K562 (cell line): Measurements from ENCODE around the gene RRP7A. TPM values are rescaled to one million over a fixed set of nuclear protein-coding genes. Genes with fewer than 3 reads are reported as not detected.

ENCODE experiments used
- HDGF ChIP-seq: fragments of 450-650 bp; IDR thresholded peaks from 2 replicates; pipeline ENCODE4 v1.6.1; 2016
- JUND ChIP-seq, 2 experiments: IDR thresholded peaks; 2 replicates in 1 of 2; 3 replicates in 1 of 2; pipeline ENCODE4 v1.6.1; 2011; ENCODE audit warnings: borderline replicate concordance in 2 of 2, low read depth in 2 of 2, low read length in 2 of 2, improper control_type of control experiment in 1 of 2, missing biosample characterization in 1 of 2, missing genetic modification characterization in 1 of 2, missing genetic modification reagents in 1 of 2
- NFIC ChIP-seq: fragments of 450-650 bp; IDR thresholded peaks from 2 replicates; pipeline ENCODE4 v1.6.1; 2017; ENCODE audit warnings: mild to moderate bottlenecking, inconsistent platforms
- NUFIP1 ChIP-seq: fragments of 450-650 bp; IDR thresholded peaks from 2 replicates; pipeline ENCODE4 v1.6.1; 2018; ENCODE audit not compliant: partially characterized antibody
- PCBP1 ChIP-seq: fragments of 200-400 bp; formaldehyde crosslinking; IDR thresholded peaks from 2 replicates; pipeline ENCODE4 v1.6.1; 2018; ENCODE audit warnings: mild to moderate bottlenecking, low read depth, low read length; ENCODE audit not compliant: poor library complexity, severe bottlenecking
- POLR2AphosphoS2 ChIP-seq: IDR thresholded peaks from 2 replicates; pipeline ENCODE4 v1.6.1; 2012; ENCODE audit warnings: low read length, improper control_type of control experiment
- POLR3A ChIP-seq: IDR thresholded peaks from 2 replicates; pipeline ENCODE4 v1.6.1; 2011; ENCODE audit warnings: borderline replicate concordance, mild to moderate bottlenecking, moderate library complexity; ENCODE audit not compliant: insufficient read length, insufficient read depth; ENCODE audit errors: extremely low read depth
- RBM34 ChIP-seq: fragments of 200-400 bp; formaldehyde crosslinking; IDR thresholded peaks from 2 replicates; pipeline ENCODE4 v1.6.1; 2018; ENCODE audit warnings: low read length, borderline replicate concordance; ENCODE audit not compliant: insufficient read depth
- TBL1XR1 ChIP-seq, 2 experiments: IDR thresholded peaks; 2 replicates each; pipeline ENCODE4 v1.6.1; 2012; ENCODE audit warnings: improper control_type of control experiment in 2 of 2, low read length in 2 of 2, mild to moderate bottlenecking in 1 of 2
- TEAD4 ChIP-seq, 2 experiments: sonication (generic) in 1 of 2; formaldehyde crosslinking in 1 of 2; IDR thresholded peaks; 2 replicates each; pipeline versions ENCODE4 v1.6.1 to v1.8.0; 2012 to 2022; ENCODE audit warnings: borderline replicate concordance in 1 of 2, inconsistent platforms in 1 of 2, low read length in 1 of 2, mild to moderate bottlenecking in 1 of 2, missing genetic modification reagents in 1 of 2
- VEZF1 ChIP-seq: fragments of 200-800 bp; sonication (Bioruptor generic); IDR thresholded peaks from 2 replicates; pipeline ENCODE4 v1.6.1; 2017; ENCODE audit warnings: missing genetic modification characterization, missing compliant biosample characterization
- ZNF311 ChIP-seq: fragments of 250-450 bp; sonication (Bioruptor Pico); IDR thresholded peaks from 2 replicates; pipeline ENCODE4 v1.4.0; 2020; ENCODE audit warnings: mild to moderate bottlenecking, moderate library complexity
- polyA plus RNA-seq, 8 experiments: library from polyadenylated mRNA; depleted of rRNA in 4 of 8; stranded (reverse) in 5 of 8; unstranded in 3 of 8; fragments of >200 nt; fragmentation: Nextera tagmentation in 2 of 8; fragmentation: Illumina TruSeq in 1 of 8; extraction: Ambion mirVana in 2 of 8; extraction: Trizol in 1 of 8; gene quantifications; 2 replicates each; pipeline versions ENCODE4 v1.2.1 to v1.2.3, GENCODE V29; 2011 to 2014; ENCODE audit warnings: inconsistent platforms in 1 of 8, missing spikeins in 1 of 8
- total RNA-seq, 7 experiments: library from RNA; depleted of rRNA in 6 of 7; stranded (reverse); fragments of >200 nt in 6 of 7; fragmentation: Illumina TruSeq in 2 of 7; extraction: Trizol in 2 of 7; gene quantifications; 2 replicates each; pipeline versions ENCODE4 v1.2.1 to v1.2.3, GENCODE V29; 2011 to 2021; ENCODE audit warnings: low replicate concordance in 1 of 7
- TF ChIP-seq, protein P1 (sequence below): fragments of 250-450 bp; sonication (Bioruptor Pico); IDR thresholded peaks from 2 replicates; pipeline ENCODE4 v1.4.0; 2020
- TF ChIP-seq, protein P2 (sequence below): sonication (generic); formaldehyde crosslinking; IDR thresholded peaks from 2 replicates; pipeline ENCODE4 v1.8.1; 2023; ENCODE audit warnings: mild to moderate bottlenecking, missing genetic modification reagents

Gene RRP7A
- total and polyA plus RNA-seq, 9 of the 15 experiments (the other 6 are each of a cell fraction or from before 2014, with no cell fraction given) = 3.4 to 74.1 (median 40.3) TPM

DNA sequence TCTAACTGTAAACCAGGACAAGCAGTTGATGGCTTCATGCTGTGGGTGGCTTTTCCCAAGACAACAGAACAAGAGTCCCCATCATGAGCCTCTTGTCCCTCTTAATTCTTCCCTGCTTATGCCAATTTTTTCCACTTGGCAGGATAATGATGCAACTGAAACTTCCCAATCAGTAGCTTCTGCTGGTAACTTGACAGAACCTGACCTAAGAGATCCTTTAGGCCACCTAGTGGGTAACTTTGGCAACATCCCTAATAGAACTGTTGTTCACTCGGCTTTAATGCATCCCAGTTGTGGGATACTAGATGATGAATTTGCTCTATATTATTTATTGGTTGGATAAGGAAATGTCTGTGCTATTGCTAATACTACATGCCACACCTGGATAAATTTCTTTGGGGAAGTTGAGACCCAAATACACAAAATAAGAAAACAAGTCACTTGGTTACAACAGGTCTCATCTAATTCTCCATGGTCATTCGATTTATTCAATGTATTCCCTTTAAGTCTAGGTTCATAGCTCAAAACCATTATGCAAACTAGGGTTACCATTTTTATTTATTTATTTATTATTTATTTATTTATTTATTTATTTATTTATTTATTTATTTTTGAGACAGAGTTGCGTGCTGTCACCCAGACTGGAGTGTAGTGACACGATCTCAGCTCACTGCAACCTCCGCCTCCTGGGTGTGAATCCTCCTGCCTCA is 46.0 kb downstream of the RRP7A start (continued):
- TF ChIP-seq POLR3A = no peak
- TF ChIP-seq NFIC = no peak
- TF ChIP-seq VEZF1 (CRISPR knock-in tag) = peak; percentile 22; the same call in 1 of the 2 replicates
- no peak for TF ChIP-seq ZNF311 (CRISPR knock-in tag)
- no peak for TF ChIP-seq HDGF
- TF ChIP-seq NUFIP1 = no peak
- TF ChIP-seq, protein P1, sequence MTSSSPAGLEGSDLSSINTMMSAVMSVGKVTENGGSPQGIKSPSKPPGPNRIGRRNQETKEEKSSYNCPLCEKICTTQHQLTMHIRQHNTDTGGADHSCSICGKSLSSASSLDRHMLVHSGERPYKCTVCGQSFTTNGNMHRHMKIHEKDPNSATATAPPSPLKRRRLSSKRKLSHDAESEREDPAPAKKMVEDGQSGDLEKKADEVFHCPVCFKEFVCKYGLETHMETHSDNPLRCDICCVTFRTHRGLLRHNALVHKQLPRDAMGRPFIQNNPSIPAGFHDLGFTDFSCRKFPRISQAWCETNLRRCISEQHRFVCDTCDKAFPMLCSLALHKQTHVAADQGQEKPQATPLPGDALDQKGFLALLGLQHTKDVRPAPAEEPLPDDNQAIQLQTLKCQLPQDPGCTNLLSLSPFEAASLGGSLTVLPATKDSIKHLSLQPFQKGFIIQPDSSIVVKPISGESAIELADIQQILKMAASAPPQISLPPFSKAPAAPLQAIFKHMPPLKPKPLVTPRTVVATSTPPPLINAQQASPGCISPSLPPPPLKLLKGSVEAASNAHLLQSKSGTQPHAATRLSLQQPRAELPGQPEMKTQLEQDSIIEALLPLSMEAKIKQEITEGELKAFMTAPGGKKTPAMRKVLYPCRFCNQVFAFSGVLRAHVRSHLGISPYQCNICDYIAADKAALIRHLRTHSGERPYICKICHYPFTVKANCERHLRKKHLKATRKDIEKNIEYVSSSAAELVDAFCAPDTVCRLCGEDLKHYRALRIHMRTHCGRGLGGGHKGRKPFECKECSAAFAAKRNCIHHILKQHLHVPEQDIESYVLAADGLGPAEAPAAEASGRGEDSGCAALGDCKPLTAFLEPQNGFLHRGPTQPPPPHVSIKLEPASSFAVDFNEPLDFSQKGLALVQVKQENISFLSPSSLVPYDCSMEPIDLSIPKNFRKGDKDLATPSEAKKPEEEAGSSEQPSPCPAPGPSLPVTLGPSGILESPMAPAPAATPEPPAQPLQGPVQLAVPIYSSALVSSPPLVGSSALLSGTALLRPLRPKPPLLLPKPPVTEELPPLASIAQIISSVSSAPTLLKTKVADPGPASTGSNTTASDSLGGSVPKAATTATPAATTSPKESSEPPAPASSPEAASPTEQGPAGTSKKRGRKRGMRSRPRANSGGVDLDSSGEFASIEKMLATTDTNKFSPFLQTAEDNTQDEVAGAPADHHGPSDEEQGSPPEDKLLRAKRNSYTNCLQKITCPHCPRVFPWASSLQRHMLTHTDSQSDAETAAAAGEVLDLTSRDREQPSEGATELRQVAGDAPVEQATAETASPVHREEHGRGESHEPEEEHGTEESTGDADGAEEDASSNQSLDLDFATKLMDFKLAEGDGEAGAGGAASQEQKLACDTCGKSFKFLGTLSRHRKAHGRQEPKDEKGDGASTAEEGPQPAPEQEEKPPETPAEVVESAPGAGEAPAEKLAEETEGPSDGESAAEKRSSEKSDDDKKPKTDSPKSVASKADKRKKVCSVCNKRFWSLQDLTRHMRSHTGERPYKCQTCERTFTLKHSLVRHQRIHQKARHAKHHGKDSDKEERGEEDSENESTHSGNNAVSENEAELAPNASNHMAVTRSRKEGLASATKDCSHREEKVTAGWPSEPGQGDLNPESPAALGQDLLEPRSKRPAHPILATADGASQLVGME = no peak
- TF ChIP-seq, protein P2, sequence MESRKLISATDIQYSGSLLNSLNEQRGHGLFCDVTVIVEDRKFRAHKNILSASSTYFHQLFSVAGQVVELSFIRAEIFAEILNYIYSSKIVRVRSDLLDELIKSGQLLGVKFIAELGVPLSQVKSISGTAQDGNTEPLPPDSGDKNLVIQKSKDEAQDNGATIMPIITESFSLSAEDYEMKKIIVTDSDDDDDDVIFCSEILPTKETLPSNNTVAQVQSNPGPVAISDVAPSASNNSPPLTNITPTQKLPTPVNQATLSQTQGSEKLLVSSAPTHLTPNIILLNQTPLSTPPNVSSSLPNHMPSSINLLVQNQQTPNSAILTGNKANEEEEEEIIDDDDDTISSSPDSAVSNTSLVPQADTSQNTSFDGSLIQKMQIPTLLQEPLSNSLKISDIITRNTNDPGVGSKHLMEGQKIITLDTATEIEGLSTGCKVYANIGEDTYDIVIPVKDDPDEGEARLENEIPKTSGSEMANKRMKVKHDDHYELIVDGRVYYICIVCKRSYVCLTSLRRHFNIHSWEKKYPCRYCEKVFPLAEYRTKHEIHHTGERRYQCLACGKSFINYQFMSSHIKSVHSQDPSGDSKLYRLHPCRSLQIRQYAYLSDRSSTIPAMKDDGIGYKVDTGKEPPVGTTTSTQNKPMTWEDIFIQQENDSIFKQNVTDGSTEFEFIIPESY (CRISPR knock-in tag) = no peak
- no peak for TF ChIP-seq POLR2AphosphoS2
- no peak for TF ChIP-seq TEAD4 (IDR thresholded peaks at IDR 0.05; ENCODE audit: low read length)
- TF ChIP-seq TEAD4 (CRISPR knock-in tag; IDR thresholded peaks at IDR 0.05; ENCODE audit: borderline replicate concordance) = no peak
- no peak for TF ChIP-seq RBM34
- peak in 1 of 2 experiments; percentile 24; a peak in 1 of 4 replicates for TF ChIP-seq TBL1XR1 (IDR thresholded peaks at IDR 0.05; ENCODE audit: low read length in 2 of 2)
- no peak for TF ChIP-seq PCBP1
- no peak for TF ChIP-seq JUND (IDR thresholded peaks at IDR 0.05; ENCODE audit: borderline replicate concordance, low read depth, low read length)
- TF ChIP-seq JUND (tag; IDR thresholded peaks at IDR 0.05; ENCODE audit: borderline replicate concordance, low read depth, low read length) = no peak
